Gastroesophageal sphincter (tissue), 3 donors: ENCODE results near the gene CRIP2.

Experiments used
- EP300 ChIP-seq: sonication (generic); formaldehyde crosslinking; IDR thresholded peaks from one replicate; pipeline ENCODE4 v1.6.1; 2017; ENCODE audit warnings: antibody characterized with exemption, mild to moderate bottlenecking
- POLR2A ChIP-seq, 2 donors: fragments of 450-650 bp; IDR thresholded peaks; one replicate each; pipeline ENCODE4 v1.6.1; 2017; ENCODE audit warnings: antibody characterized with exemption in 2 of 2, mild to moderate bottlenecking in 2 of 2, moderate library complexity in 1 of 2
- TF ChIP-seq, protein P1 (sequence below), 4 experiments: fragments of 200-600 bp in 2 of 4; fragments of 450-650 bp in 2 of 4; sonication (generic) in 1 of 4; IDR thresholded peaks; one replicate each; pipeline ENCODE4 v1.5.1; 2017 to 2019; ENCODE audit warnings: antibody characterized with exemption in 4 of 4, mild to moderate bottlenecking in 2 of 4, moderate library complexity in 2 of 4

DNA sequence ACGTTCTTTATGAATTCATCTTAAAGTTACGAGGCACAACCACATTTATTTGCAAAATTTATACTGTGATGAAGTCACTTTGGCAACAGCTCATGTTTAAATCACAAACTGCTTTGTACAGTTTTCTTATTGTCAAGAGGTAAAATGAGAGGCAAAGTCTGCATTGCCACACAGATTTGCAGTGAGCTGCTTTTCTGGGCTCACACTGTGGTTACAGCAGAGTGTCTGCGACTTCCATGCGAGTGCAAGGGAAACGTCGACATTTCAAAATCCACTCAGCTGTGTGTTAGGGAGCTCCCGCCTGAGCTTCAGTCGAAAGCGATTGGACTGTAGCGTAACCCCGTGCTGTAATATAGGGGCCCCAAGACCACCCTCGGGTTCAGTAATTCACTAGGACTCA lies 42.0 kb upstream of the CRIP2 start:
- TF ChIP-seq, protein P1, sequence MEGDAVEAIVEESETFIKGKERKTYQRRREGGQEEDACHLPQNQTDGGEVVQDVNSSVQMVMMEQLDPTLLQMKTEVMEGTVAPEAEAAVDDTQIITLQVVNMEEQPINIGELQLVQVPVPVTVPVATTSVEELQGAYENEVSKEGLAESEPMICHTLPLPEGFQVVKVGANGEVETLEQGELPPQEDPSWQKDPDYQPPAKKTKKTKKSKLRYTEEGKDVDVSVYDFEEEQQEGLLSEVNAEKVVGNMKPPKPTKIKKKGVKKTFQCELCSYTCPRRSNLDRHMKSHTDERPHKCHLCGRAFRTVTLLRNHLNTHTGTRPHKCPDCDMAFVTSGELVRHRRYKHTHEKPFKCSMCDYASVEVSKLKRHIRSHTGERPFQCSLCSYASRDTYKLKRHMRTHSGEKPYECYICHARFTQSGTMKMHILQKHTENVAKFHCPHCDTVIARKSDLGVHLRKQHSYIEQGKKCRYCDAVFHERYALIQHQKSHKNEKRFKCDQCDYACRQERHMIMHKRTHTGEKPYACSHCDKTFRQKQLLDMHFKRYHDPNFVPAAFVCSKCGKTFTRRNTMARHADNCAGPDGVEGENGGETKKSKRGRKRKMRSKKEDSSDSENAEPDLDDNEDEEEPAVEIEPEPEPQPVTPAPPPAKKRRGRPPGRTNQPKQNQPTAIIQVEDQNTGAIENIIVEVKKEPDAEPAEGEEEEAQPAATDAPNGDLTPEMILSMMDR (IDR thresholded peaks at IDR 0.05), result no peak
- TF ChIP-seq EP300 (no peak), POLR2A (IDR thresholded peaks at IDR 0.05) (no peak)
